Ovary (tissue), 3 donors: ENCODE measurements around the gene MOB3A.

Experiments
- CTCF ChIP-seq, 3 donors: fragments of 450-650 bp in 2 of 3; fragments of 200-600 bp in 1 of 3; IDR thresholded peaks; one replicate each; pipeline versions ENCODE4 v1.5.1 to v1.8.0; 2016 to 2022; ENCODE audit warnings: antibody characterized with exemption in 3 of 3, mild to moderate bottlenecking in 1 of 3
- EP300 ChIP-seq: sonication (generic); formaldehyde crosslinking; IDR thresholded peaks from one replicate; pipeline ENCODE4 v1.6.1; 2017; ENCODE audit warnings: antibody characterized with exemption
- POLR2A ChIP-seq: fragments of 450-650 bp; IDR thresholded peaks from one replicate; pipeline ENCODE4 v1.6.1; 2017; ENCODE audit warnings: antibody characterized with exemption, mild to moderate bottlenecking, moderate library complexity
- donor health status: DM: no; HTN: no; CAD: no.

- TF ChIP-seq CTCF (IDR thresholded peaks at IDR 0.05) (no peak), POLR2A (no peak), EP300 (no peak)
Measured at GRCh38 chr19:2043251-2043641, 52.9 kb downstream of the MOB3A start.
